ENCODE results near the gene DYNC1I1.
A peak's percentile ranks its signal among the peaks of the same experiment; 100 is the strongest.

The DYNC1I1 gene

GRCh38 chr7:95772298-95772770 is at the start of gene DYNC1I1:
Gene DYNC1I1, plus strand, starts transcription at chr7:95772554. Its CDS starts 32,176 bp downstream, at chr7:95804730.
- peak within 1 kb of the TSS; percentile 55 for H3K4me3 ChIP-seq (replicated peaks; ENCODE audit: low read depth, low read length)
- no peaks in the 10 kb centered on the region; the same call in none of the 2 replicates for H3K27me3 ChIP-seq (replicated peaks; ENCODE audit: control insufficient read depth, insufficient read depth, low read length)
- no peak for TF ChIP-seq CTCF (IDR thresholded peaks at IDR 0.05; ENCODE audit: insufficient read depth, low read length, poor library complexity, severe bottlenecking)
- peak; percentile 30 for DNase-seq (ENCODE audit: extremely low read depth, insufficient read length)
- no peaks in the 10 kb centered on the region for H3K36me3 ChIP-seq (ENCODE audit: control insufficient read depth, insufficient read depth, low read length)

GRCh38 chr7:95723583-95724180 is 48.7 kb upstream of the DYNC1I1 start:
- Histone ChIP-seq H3K4me3 (replicated peaks; ENCODE audit: low read depth, low read length) (no peak overlapping the region), H3K27me3 (replicated peaks; ENCODE audit: control insufficient read depth, insufficient read depth, low read length) (no peaks in the 10 kb centered on the region), H3K36me3 (ENCODE audit: control insufficient read depth, insufficient read depth, low read length) (no peaks in the 10 kb centered on the region)
- TF ChIP-seq CTCF (IDR thresholded peaks at IDR 0.05; ENCODE audit: insufficient read depth, low read length, poor library complexity, severe bottlenecking) = peak; percentile 43
- DNase-seq (ENCODE audit: extremely low read depth, insufficient read length) = no peak

- DNase-seq (ENCODE audit: extremely low read depth, insufficient read length) = no peak
- peak; percentile 4 for TF ChIP-seq CTCF (IDR thresholded peaks at IDR 0.05; ENCODE audit: insufficient read depth, low read length, poor library complexity, severe bottlenecking)
- Histone ChIP-seq H3K36me3 (ENCODE audit: control insufficient read depth, insufficient read depth, low read length) (no peaks in the 10 kb centered on the region), H3K4me3 (replicated peaks; ENCODE audit: low read depth, low read length) (no peak overlapping the region), H3K27me3 (replicated peaks; ENCODE audit: control insufficient read depth, insufficient read depth, low read length) (no peaks in the 10 kb centered on the region)
Observed at GRCh38 chr7:95725205-95725604, 47.1 kb upstream of the DYNC1I1 start.

GRCh38 chr7:95730493-95731280 is 41.7 kb upstream of the DYNC1I1 start:
- DNase-seq (ENCODE audit: extremely low read depth, insufficient read length) = no peak
- no peak overlapping the region for H3K4me3 ChIP-seq (replicated peaks; ENCODE audit: low read depth, low read length)
- no peak for TF ChIP-seq CTCF (IDR thresholded peaks at IDR 0.05; ENCODE audit: insufficient read depth, low read length, poor library complexity, severe bottlenecking)
- H3K36me3 ChIP-seq (ENCODE audit: control insufficient read depth, insufficient read depth, low read length) = no peaks in the 10 kb centered on the region
- no peaks in the 10 kb centered on the region for H3K27me3 ChIP-seq (replicated peaks; ENCODE audit: control insufficient read depth, insufficient read depth, low read length)

- TF ChIP-seq CTCF (IDR thresholded peaks at IDR 0.05; ENCODE audit: insufficient read depth, low read length, poor library complexity, severe bottlenecking) = no peak
- Histone ChIP-seq H3K36me3 (ENCODE audit: control insufficient read depth, insufficient read depth, low read length) (no peaks in the 10 kb centered on the region), H3K27me3 (replicated peaks; ENCODE audit: control insufficient read depth, insufficient read depth, low read length) (no peaks in the 10 kb centered on the region), H3K4me3 (replicated peaks; ENCODE audit: low read depth, low read length) (no peak overlapping the region)
- DNase-seq (ENCODE audit: extremely low read depth, insufficient read length) = no peak
Observed at GRCh38 chr7:95736635-95737034, 35.7 kb upstream of the DYNC1I1 start.

Data from GM06990 (cell line).